HG02623 (cell line): ENCODE measurements around the gene PVALEF.
"Not testable (repeated sequence)": the region's sequence is repeated elsewhere in the genome, so short reads cannot be mapped to it uniquely, and the experiment has no call there.

Experiments
- ATAC-seq: cut with Tn5 transposase; IDR thresholded peaks from one replicate; pipeline ENCODE4 v1.9.1; 2021; ENCODE audit warnings: moderate library complexity; ENCODE audit not compliant: unreplicated experiment

Gene PVALEF

GRCh38 chr17:81143717-81144422 is 21.4 kb upstream of the PVALEF start:
- no peak for ATAC-seq

GRCh38 chr17:81144423-81144781 is 20.9 kb upstream of the PVALEF start:
- ATAC-seq = no peak

- ATAC-seq = not testable (repeated sequence)
These were observed 19.1 kb upstream of the PVALEF start for GRCh38 chr17:81146208-81146607.

DNA sequence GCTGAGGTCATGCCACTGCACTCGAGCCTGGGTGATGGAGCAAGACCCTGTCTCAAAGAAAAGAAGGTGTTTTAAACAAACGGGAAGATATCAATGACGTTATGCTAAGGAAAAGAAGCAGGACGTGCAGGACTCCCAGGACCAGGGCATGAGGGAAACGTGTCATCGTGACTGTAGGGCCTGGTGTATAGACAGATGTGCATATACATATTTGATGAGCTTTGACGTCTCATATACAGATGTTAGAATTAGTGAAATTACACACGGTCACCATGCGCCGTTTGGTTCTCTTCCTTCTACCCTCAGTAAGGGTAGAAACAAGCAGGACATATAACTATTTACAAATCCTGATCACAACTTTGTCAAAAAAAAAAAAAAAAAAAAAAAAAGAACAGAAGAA is 17.6 kb upstream of the PVALEF start:
- ATAC-seq = no peak

DNA sequence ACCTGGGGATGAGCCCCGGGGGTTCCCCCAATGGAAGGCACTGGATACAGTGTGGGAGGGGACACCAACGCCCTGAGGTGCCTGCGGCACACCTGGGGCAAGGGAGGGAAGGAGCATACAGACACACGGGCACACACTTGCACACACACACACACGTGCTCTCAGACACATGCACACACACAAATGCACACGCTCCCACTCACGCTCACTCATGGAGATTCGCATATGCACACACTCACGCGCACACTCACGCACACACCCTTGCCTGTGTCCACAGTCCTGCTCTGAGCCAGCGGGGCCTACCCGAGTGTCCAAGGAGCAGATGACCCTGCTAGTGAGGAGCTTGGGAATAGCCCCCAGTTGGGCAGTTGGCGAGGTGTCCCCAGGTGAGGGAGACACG is 16.7 kb upstream of the PVALEF start:
- ATAC-seq = no peak

- no peak for ATAC-seq
These were observed 16.2 kb upstream of the PVALEF start for GRCh38 chr17:81148986-81149533.

DNA sequence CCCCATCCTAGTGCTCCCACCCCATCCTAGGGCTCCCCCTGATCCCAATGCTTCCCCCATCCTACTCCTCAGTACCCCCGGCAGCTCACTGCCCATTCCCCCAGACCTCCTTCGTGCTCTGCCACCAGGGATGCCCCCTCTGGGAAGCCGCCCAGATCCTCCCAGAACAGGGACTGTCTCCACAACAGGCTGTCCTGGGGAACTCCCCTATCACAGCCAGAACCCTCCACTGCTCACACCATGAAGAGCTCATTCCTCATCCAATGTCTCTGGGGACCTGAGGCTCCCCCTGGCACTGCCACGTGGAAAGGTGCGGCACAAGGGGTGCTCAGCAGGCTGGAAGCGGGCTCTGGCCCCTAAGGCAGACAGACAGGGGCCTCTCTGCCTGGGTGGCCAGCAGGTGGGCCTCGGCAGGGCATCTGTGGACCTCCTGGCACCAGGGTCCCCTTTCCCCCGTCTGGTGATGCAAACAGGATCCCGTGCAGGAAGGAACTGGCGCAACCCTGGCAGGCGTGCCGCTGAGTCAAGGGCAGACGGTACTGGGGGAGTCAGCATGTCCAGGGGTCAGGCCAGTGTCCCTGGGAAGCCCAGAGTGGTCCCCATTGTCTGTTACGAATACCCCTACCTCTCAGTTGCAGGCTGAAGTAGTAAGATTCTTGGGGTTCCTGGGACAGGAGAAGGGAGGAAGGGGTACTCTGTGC is 14.8 kb upstream of the PVALEF start:
- no peak for ATAC-seq

DNA sequence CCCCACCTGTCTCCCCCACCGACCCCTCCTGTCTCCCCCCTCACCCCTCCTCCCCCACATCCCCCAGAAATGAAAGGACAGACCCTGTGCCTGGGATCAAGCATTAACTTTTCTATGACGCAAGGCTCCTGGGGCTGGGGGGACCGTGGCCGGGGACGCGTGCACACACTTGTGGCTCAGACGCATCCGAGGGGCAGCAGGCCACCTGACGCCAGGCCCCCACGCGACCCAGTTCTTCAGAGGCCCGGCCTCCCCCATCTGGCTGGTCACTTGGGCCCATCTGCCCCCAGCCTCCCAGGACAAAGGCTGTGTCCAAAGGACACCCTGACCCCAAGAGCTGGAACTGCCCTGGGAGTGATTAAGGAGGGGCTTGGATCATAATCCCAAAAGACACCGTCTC is 14.0 kb upstream of the PVALEF start:
- no peak for ATAC-seq

DNA sequence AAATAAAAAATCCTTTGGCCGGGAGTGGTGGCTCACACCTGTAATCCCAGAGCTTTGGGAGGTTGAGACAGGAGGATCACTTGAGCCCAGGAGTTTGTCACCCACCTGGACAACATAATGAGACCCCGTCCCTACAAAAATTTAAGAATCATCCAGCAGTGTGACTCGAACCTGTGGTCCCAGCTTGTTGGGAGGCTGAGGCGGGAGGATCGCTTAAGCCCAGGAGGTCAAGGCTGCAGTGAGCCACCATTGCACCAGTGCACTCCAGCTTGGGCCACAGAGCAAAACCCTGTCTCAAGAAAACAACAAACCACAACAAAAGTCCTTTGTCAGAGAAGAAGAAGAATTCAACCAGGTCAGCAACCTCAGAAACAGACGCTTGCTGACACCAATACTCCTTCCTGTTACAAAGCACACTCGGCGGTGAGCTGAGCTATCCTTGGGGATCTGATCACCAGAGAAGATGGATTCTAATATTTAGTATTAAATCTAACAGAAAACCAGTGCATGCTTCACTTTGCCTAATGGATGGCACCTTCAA is 12.9 kb upstream of the PVALEF start:
- no peak for ATAC-seq

- no peak for ATAC-seq
These were observed 11.9 kb upstream of the PVALEF start for GRCh38 chr17:81153340-81153803.

- not testable (repeated sequence) for ATAC-seq
These were observed 11.3 kb upstream of the PVALEF start for GRCh38 chr17:81154016-81154415.

GRCh38 chr17:81154961-81155360 is 10.3 kb upstream of the PVALEF start:
- no peak for ATAC-seq

DNA sequence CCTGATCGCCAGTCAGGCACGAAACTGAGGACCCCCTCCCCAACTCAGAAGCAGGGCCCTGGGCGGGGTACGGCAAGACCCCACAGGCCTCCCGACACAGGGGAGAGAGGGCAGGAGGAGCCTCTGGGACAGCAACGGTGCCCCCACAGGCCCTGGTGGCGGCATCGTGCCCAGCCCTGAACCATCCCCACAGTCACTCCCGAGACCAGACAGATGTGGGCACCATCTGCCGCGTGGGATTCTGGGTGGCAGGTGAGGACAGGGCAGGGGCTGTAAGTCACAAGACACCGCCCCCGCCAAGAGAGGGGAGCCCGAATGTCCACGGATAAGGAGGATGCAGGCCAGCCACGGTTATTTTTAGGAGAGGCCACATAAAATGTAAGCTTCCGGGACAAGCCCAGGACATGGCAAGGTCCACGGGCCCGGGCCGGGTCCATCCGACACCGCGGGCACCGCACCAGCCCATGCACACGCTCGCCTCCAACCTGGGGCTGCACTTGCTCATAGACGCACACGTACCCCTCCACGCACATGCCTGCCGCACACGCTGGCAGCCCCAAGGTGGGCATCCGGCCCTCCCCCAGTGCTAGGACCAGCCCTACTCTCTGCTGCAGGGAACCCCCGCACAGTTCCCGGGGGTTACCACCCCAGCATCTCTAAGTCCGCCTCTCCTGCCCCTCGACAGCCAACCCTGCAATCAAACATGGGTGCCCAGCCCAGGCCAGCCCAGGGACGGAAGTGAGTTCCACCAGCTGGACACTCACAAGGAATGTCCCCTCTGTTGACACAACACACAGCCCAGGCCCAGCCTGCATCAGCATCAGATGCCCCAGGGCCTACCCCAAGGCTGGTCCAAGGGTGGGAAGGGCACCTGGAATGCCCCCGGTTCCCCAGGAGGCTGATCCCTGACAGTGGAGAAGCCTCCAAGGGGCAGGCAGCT is 8.2 kb upstream of the PVALEF start:
- no peak for ATAC-seq

GRCh38 chr17:81157848-81158687 is 7.2 kb upstream of the PVALEF start:
- no peak for ATAC-seq

- ATAC-seq = no peak
These were observed 6.4 kb upstream of the PVALEF start for GRCh38 chr17:81158688-81159590.

DNA sequence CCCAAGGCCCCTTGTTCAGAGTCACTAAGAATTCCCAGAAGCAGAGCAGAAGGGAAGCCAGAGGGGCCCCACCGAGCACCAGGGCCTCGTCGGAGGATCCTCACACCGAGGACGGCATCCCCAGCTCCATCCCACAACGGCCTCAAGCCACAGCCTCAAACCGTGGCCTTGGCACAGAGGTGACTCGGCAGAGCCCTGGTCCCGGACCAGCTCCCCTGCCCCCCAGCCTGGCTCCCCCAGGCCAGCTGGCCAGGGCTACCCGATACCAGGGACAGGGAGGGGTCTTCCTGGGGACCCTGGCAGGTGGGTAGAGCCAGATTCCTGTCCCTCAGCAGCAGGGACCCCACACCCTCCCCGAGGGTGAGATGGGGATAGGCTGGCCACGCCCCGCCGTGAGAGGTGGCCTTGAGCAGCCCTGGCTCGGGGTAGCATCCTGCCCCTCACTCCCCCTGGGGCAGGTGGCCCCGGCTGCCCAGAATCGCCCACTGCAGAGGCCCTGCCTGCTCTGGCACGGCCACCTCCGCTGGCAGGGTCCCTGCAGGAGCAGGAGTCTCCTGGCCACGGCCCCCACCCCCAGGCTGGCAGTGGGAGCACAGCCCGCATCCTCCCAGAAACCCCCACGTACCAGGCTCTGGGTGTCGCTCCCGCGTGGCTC is 5.6 kb upstream of the PVALEF start:
- ATAC-seq = no peak

DNA sequence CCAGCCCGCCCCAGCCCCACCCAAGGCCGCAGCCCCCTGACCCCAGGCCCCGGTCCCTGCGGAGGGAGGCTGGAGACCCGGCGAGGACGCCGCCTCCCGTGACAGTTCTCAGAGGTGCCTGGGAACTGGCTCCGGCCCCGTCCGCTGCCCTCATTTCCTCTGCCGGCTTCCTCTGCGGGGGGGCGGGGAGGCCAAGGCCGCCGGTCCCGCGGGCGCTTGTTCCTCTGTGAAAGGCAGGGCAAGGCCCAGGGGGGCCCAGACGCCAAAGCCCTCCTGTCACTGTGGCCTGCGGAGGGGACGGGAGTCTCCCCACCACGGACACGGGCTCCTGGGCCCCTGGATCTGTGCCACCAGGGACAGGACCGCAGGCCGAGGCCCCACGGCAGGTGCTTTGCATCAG is 5.0 kb upstream of the PVALEF start:
- no peak for ATAC-seq

DNA sequence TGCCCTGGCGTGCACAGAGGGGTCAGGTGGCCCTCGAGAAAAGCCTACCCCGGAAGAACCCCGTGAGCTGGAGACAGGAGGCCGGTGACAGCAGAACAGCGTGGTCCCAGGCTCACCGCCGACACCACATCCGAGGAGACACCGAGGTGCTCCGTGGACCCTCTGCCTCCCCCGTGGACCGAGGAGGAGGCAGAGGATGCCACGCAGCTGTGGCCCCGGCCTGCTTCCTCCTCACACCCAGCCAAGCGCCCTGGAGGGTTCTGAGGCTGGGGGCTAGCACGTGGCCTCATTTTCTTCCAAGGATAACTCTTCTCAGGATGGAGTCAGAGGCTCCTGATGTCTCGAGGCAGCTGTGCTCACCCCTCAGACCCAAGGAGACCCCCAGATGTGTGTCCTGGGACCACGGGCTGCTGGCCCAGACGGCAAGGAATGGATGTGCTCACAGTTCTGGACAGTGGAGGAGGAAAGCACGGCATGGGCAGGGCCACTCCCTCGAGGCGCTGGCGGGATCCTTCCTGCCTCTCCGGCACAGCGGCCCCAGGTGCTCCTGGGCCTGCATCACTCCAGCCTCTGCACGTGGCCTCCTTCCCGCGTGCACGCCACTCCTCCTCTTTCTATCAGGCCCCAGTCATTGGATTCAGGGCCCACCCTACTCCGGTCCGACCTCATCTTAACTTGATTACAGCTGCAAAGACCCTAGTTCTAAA is 4.4 kb upstream of the PVALEF start:
- ATAC-seq = no peak
